Effector CD4-positive, alpha-beta T cell (primary cell): ENCODE measurements around the gene CENPO.
"Not testable (repeated sequence)": the region's sequence is repeated elsewhere in the genome, so short reads cannot be mapped to it uniquely, and the experiment has no call there.

ENCODE experiments used
- DNase-seq: peaks from one replicate; pipeline ENCODE4 v3.0.0-alpha.2; 2020

The CENPO gene

DNA sequence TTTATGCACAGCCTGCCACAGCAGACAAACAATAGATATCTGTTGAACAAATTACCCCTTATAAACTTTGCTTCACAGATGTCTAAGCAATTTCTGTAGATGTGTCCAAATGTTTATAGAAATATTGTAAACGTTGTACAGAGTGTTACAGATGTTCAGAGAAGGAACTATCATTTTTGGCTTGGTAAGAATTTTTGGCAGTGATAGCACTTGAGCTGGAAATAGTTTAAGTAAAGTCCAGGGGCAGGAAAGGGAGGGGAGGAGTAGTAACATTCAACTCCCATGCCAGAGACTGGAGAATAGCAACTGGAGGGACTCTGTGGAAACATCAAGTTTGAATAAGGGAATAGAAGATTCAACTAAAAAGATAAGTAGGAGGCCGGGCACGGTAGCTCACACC, 4.4 kb upstream of the CENPO start:
- DNase-seq, result no peak

GRCh38 chr2:24791452-24791851, 1.8 kb upstream of the CENPO start:
- DNase-seq, result no peak

GRCh38 chr2:24792542-24792873, 717 bp upstream of the CENPO start:
- no peak for DNase-seq

DNA sequence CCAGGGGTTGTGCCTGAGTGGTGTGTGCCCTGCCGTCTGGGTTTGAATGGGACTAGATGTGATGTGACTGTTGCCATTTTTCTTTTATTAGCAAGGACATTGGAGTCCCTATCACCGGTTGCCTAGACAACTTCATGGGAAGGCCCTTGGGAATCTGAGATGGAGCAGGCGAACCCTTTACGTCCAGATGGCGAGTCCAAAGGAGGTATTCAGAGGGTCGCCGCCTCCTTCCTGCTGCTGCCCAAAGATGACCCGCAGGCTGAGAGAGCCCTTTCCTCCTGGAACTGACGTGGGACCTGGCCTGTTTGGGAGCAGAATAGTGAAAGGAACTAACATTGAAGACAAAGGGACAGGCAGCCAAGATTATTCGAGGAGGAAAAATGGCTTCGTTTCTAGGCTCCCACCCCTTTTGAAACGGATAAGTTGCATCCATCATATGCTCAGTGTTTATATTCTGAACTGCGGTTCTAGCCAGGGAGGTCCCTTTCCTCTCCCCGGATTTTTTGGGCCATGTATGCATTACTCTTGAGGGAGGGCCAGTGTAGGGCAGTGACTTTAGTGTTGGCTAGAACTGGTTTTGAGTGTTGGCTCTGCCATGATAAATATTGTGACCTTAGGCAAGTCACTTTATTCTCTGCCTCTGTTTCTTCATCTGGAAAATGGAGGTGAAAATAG, 673 bp downstream of the CENPO start:
- DNase-seq, result no peak

GRCh38 chr2:24797644-24798043, 4.4 kb downstream of the CENPO start:
- no peak for DNase-seq

- not testable (repeated sequence) for DNase-seq
These were observed 7.3 kb downstream of the CENPO start for GRCh38 chr2:24800487-24800886.

GRCh38 chr2:24805811-24806660, 12.8 kb downstream of the CENPO start:
- not testable (repeated sequence) for DNase-seq

DNA sequence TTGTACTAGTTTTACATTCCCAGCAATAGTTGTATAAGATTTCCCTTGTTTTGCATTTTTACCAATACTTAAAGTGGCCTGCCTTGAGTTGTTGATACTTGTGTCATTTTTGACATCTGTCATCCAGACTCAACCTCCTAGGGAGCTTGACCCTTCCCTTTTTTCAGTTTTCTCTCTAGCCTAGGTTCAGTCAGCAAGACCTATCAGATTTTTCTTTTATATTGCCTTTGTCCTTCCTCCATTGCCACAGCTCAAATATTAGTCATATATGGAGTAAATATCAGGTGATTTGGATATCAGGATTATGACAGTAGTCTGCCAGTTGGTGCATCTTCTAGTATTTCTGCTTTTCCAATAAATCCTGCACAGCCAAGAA, 13.4 kb downstream of the CENPO start:
- DNase-seq, result no peak

- no peak for DNase-seq
These were observed 16.2 kb downstream of the CENPO start for GRCh38 chr2:24809316-24810007.

- no peak for DNase-seq
These were observed 20.5 kb downstream of the CENPO start for GRCh38 chr2:24813691-24814137.

DNA sequence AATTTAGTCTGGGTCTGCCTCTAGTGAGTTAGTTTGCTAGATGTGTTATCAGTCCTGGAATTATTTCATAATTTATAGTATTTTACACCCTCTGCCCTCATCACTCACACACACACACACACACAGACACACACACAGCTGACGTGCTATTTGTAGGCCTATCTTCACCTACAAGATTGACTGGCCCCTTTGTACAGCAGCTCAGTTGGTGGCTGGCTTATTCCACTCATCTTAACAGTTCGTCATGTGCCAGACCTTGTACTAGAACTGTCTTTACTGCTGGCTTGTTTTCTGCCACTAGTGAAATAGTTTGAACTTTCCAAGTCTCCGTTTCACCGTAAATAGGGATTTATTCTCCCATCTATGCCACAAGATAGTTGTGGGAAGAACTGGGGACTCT, 21.3 kb downstream of the CENPO start:
- no peak for DNase-seq

DNA sequence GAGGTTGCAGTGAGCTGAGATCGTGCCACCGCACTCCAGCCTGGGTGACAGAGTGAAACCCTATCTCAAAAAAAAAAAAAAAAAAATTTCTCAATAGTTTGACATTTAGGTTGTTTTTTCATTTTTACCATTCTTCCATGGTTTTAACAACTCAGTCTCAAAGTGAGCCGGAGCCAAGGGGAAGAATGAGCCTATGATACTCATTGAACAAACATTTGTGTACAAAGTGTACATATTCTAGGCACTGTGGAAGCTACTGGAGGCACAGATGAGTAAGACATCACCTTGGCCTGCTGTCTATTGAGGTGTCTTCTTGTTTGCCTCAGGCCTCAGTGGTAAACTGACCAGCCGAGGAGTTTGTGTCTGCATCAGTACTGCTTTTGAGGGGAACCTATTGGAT, 21.9 kb downstream of the CENPO start:
- no peak for DNase-seq

DNA sequence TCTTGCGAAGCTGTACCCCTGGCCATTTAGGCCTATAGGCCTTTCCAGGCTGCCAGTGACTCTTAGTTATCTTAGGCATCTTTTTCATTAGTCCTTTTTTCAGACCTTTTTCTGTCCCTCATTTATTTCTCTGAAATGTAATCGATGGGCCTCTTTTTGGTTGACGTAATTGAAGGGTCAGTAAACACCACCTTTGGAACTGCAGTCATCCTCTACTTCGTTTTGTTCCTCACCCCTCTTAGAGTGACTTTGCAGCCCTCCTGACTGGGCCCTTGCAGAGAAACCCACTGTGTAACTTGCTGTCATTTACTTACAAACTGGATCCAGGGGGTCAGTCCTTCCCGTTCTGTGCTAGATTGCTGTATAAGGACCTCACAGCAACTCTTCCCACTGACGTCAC, 23.2 kb downstream of the CENPO start:
- DNase-seq, result no peak

- DNase-seq, result no peak
These were observed 23.7 kb downstream of the CENPO start for GRCh38 chr2:24816884-24817283.

- no peak for DNase-seq
These were observed 25.5 kb downstream of the CENPO start for GRCh38 chr2:24818721-24819167.

DNA sequence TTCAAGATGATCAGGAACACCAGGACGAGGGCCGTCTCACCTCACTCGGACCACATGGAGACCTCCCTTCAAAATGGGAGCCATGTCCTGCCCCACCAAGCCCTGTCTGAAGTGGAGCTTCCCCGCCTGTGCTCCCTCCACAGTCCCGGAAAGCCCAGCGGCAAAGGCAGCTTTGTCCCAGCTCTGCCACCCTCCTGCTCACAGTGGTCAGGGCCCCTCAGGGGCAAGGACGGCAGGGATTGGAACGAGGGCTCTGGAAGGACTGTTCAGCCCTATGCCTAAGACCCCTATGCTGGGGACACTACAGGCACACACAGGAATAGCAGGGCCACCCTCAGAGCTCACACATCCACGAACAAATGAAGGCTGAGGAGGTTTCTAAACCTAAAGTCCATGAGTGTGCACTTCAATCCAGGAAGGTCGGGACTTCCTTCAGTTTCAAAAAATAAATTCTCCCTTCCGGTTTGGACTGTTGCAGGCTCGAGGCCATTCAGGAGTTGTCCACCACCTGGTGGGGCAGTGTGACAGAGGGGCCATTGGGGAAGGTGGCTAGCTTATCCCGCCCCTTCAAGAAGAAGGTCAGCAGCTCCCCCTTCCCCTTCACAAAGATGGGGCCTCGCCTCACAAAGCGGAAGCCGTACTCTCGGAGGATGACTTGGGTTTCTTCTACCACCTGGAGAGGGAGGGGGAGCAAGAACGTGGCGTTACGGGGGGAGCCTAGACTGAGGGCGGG, 26.4 kb downstream of the CENPO start:
- DNase-seq, result no peak

DNA sequence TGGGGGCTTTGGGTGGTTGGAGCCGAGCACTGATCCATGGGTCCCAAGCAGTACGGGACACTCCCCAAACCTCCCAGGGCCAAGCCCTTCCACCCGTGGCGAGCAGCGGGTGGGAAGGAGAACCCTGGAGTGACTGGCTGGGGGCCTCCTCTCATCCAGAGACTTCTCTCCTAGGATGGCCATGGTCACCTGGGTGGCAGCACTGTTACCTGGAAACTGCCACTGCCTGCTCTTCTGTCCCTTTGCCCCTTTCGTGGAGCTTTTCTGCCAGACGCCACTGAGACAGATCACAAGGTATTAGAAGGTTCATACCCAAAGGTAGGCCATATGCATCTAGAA, 26.9 kb downstream of the CENPO start:
- DNase-seq, result no peak

DNA sequence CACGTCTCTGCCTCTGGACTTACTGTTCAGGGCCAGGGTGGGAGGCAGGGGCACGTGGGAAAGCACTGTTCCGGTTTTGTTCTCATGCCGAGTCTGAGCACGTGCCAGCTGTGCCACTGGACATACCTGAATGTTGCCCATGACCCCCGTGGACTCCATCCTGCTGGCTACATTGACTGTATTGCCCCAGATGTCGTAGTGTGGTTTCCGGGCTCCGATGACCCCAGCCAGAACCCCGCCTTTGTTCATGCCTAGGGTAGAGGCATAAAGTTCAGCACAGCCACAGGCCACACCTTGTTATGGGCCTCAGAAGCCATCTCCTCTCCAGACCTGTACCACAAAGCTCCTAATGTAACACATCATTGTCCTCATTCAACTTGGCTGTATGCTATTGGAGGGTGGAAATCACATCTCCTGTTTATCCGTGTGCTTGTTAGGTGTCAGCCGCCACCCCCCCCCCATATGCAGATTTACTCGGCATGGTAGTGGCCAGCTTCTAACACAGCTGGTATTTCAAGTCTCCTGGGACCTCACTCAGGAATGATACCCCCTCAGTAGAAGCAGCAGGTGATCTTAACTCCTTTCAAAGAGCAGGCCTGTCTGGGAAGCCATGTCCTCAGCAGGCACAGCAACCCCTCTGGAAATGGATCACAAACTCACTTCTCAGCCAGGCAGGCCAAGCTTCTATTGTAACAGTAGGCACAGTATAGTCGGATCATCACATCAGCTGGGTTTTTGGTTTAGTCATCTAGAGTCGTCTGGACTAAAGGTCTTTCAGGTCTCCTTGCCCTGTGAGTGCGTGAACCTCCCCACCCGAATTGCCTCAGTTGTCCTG, 27.6 kb downstream of the CENPO start:
- no peak for DNase-seq

DNA sequence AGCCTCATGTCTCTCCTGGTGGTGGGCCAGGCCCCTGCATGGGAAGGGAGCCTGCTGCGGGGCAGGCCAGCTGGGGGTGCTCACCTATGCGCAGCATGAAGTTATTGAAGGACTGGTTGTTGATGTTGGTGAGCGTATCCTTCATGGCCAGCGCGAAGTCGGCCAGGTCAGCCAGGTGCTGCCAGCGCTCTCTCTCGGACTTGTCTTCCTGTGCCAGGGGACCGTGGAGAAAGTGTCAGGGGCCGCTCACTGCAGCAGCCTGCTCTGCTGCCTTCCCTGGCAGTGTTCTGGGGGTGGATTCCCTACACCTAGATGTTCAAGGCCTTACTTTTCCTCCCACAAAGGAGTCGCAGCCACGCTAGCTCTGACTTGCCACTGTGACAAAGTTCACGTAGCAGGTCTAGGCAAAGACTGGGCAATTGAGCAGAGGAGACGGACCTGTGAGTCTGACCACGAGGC, 28.2 kb downstream of the CENPO start:
- no peak for DNase-seq

GRCh38 chr2:24822049-24822706, 29.0 kb downstream of the CENPO start:
- no peak for DNase-seq

DNA sequence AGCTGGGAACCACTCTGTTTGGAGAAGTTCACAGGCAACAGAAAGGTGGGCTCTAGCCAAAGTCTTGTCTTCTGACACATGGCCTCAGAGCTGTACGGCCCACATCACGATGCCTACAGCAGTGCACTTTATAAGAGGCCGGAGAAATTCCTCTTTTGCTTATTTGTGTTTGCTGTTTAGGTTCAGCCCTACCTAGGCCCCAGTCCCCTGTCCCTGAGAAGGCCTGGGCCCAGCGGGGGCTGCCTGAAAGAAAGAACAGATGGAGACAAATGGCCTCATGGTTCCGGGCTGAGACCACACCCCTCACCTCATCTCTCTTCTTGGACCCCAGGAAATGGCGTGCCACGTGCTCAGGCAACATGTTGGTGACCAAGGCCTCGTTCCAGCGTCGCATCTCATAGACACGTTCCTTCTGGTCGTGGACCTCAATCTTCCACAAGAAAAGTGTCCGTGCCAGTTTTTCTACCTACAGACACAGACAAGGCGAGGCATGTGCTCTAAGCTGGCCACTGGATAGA, 30.9 kb downstream of the CENPO start:
- DNase-seq, result no peak
